KG1 (cell line): ENCODE measurements around the gene CFI.
"Not testable (repeated sequence)": the region's sequence is repeated elsewhere in the genome, so short reads cannot be mapped to it uniquely, and the experiment has no call there.

Experiments
- DNase-seq: peaks from one replicate; lab custom pipeline; 2025; lab: John Stamatoyannopoulos, UW

Gene CFI

DNA sequence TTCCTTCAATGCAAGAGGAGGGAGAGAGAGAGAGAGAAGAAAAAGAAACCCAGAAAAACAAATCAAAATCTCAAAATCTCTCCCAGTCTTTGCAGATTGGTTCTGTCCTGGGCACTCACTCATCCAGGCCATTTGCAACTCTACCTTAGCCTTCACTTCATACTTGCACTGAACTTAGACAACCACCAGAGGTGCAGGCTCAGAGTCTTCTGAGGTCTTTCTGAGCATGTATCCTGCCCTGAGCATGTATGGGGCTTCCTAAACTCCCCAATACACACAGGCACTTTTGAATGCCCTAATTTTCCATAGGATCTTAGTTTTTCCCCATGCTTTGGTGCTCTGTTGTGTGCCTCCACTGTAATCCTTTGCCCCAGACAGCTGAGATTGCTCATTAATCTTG lies 2.9 kb downstream of the CFI start:
- DNase-seq = no peak

GRCh38 chr4:109795059-109795458 lies 6.7 kb downstream of the CFI start:
- DNase-seq = no peak

- DNase-seq = no peak
Observed at GRCh38 chr4:109787807-109788206, 14.0 kb downstream of the CFI start.

- DNase-seq = no peak
Observed at GRCh38 chr4:109786846-109787245, 15.0 kb downstream of the CFI start.

- not testable (repeated sequence) for DNase-seq
Observed at GRCh38 chr4:109782092-109782491, 19.7 kb downstream of the CFI start.

- DNase-seq = no peak
Observed at GRCh38 chr4:109764789-109765402, 36.9 kb downstream of the CFI start.

GRCh38 chr4:109764376-109764775 lies 37.4 kb downstream of the CFI start:
- DNase-seq = no peak

GRCh38 chr4:109760682-109761081 lies 41.1 kb downstream of the CFI start:
- no peak for DNase-seq

DNA sequence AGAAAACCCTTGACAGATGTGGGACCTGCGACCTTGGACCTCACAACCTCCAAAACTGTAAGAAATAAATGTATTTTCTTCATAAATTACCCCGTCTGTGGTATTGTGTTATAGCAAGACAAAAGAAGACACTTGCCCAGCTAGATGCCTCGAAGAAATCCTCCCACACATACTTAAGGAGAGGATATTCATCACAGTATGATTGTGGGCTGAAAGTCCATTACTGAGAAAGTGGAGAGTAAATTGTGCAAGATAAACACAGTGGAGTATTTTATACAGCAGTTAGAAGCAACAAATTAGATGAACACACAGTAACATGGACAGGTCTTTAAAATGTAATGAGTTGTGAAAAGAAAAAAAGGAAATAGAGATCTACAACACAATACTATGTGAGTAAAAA lies 46.1 kb downstream of the CFI start:
- DNase-seq = no peak

DNA sequence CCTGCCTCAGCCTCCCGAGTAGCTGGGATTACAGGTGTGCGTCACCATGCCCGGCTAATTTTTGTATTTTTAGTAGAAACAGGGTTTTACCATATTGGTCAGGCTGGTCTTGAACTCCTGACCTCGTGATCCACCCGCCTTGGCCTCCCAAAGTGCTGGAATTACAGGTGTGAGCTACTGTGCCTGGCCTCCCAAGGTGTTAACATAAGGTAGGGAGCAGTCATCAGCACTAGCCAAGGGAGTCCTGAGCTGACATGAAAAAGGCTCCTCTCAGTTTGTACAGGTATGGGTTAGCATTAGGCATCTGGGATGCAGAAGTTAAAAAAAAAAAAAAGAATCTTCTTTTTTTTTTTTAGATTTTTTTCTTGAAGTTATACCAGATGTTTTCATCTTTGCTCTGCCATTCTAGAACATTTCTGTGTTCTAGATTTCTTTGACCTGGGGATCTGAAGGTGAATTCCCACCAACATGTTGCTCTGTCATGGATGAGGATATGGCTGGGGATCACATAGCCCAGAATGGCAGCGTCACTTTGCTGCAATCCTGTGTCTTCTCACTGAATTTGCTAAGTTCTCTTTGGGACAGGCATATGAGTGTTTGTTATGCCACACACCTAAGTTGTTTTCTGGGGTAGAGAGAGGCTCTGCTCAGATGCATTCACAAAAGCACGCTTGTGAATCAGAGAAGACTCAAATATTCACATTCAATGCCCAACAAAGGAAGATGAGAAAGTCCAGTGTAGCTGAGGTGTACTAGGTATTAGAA lies 47.5 kb downstream of the CFI start:
- no peak for DNase-seq

DNA sequence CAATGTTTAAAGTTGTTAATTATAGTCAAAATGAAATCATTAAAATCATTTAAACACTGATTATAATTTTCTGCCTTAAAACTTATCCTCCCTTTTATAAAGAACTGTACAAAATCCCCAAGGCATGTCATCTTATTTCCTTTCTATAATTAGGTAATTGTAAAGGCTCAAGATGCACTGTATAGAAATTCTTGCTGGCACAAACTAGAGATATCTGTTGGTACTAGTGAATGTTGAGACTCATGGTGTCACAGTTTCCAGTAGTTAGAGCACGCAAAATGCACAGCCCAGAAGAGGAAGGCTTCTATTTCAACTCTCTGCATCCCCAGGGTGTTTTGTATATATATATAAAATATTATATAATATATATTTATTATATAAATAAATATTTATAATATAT lies 49.3 kb downstream of the CFI start:
- no peak for DNase-seq

DNA sequence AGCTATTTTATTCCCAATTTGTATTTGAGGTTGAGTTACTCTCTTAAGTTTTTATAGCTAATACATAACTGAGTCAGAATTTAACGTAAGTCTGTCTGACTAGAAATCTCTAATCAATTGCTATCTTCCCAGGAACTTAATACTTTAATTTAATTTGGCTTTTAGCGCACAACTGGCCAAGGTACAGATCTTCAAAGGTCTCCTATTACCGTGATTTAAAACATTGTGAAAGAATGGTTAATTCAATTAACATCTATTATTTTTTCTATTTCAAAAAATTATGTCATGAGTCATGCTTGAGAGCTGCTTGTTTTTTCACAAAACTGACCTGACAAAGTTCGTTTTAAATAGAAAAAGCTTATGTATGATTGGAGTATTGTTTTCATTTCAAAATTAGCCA lies 49.9 kb downstream of the CFI start:
- DNase-seq = no peak

DNA sequence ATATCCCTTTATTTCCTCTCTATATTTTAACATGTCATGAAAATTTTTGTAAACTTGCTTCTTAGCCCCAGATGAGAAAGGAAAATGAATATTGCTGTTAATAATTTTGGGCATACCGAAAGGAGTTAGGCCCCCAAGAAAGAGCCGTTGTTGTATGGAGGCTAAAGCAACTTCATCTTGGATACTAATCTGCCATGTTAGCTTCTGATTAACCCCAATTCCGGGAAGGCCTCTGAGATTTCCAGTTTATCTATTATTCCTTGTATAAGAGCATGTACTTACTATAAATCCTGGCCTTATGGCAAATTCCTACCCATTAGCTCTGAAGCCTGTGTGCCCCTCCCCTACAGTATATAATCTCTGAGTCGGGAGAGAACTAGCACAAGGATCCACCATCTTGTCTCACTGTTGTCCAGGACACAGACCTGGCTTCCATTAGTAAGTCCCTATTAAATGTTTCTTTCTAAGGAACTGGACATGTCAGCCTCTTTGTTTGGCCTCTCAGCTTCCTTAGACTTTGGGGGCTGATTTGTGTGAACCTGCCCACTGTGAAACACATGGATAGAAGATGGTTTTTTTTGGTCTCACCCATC lies 51.1 kb downstream of the CFI start:
- DNase-seq = no peak

DNA sequence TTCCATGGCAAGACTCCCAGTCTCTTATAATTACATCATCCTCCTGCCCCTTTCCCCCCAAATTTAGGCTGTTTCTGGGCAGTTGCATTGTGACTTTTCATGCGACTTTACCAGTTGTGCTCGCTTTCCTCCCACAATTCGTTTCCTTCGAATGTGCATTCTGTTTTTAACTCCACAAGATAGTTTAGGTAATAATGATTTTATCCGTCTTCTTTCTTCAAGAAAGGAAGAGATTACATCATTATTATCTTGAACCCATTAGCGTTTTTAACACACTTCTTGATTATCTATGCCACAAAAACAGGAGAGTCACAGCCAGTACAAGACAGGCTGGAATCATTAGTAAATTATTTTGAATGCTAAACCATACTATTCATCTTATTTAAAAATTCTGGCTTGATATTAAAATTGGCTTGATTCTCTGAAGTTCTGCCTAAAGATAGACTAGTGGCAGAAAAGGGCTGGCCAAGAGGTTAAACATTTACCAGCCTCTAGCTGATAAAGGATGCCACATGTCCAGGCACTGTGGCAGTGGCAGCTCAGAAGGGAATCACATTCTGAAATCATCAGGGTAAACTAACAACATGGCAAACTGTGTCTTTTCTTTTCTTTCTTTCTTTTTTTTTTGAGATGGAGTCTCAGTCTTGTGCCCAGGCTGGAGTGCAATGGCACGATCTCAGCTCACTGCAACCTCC lies 52.3 kb downstream of the CFI start:
- no peak for DNase-seq

GRCh38 chr4:109748114-109748513 lies 53.7 kb downstream of the CFI start:
- no peak for DNase-seq

- no peak for DNase-seq
Observed at GRCh38 chr4:109746728-109747127, 55.1 kb downstream of the CFI start.

DNA sequence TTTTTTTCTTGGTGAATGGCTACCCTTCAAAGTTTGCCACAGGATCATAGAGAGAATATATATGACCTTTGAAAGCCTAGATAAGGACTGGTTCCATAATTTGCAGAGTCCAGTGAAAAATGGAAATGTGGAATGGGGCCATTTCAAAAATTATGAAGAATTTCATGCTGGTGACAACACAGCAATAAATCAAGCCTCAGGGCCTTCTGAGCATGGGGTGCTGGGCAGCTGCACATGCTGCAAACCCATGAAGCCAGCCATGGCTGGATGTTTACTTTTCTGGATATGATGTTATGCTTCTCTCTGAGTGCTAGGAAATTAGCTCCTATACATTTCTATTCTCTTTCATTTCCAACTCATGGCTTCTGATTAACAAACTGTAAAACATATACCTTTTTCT lies 56.0 kb downstream of the CFI start:
- no peak for DNase-seq

DNA sequence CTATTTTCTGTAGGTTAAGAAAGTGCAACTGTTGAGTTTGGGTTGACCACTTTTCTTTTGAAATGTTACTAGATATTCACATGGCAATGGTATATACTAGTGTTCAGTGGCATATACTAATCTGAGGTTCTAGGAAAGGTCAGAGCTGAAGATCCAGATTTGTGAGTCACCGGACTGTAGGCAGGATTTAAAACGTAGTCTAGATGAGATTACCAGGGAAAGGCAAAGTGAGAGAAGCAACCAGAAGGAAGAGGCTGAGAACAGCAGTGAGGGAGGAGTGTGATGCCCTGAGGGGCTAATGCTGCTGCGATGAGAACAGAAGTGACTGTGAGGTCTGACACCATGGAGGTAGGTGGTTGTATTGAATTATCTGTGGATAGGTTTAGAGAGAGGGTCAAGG lies 62.3 kb downstream of the CFI start:
- no peak for DNase-seq

- DNase-seq = no peak
Observed at GRCh38 chr4:109738104-109738872, 63.5 kb downstream of the CFI start.

DNA sequence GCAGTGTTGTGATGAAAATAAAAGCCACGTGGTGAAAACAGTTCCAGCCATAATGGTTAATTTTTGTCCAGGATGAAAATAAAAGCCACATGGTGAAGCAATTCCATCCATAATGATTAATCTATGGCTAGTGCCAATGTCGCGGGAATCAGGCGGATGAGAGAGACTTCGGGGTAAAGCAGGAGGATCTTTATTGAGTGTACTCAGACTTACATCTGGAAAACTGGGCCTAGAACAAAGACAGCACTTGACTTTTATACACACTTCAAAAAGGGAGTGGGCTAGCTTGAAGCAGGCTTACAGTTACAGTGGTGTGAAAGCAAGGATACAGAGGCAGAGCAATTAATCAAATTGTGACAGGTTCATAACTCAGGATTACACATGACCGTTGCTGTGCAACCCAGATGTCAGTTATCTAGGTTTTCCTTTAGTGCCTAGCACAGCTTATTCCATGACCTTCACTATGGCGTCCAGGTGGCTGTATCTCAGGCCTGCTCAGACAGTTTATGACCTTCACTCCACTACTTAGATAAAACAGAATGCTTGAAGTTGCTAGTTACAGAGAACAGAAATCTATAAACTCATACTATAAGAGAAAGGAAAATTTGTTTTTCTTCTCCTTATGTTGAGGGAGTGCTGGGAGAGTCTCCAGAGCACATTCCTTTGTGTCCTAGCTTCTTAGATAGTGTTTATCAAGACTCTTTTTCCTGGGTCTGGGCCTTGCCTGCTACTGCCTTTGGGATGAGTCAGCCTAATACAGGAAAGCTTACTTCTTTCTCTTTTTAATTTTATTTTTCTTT lies 66.0 kb downstream of the CFI start:
- no peak for DNase-seq

DNA sequence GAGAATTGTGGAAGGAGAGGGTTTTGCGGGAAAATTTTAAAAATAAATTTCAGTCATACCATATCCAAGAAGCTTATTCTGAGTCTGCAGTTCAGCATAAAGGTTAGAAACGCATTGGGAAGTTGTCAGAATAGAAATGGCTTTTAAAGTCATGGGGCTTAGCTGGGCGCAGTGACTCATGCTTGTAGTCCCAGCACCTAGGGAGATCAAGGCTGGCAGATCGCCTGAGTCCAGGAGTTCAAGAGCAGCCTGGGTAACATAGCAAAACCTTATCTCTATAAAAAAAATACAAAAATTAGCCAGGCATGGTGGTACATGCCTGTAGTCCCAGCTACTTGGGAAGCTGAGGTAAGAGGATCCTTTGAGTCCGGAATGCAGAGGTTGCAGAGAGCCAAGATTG lies 68.1 kb downstream of the CFI start:
- DNase-seq = no peak
